HG03439 (cell line): ENCODE data around the gene TMEM225B.
"Not testable (repeated sequence)": the region's sequence is repeated elsewhere in the genome, so short reads cannot be mapped to it uniquely, and the experiment has no call there.

Source experiments
- ATAC-seq: cut with Tn5 transposase; IDR thresholded peaks from one replicate; pipeline ENCODE4 v1.9.1; 2021; ENCODE audit warnings: mild to moderate bottlenecking, moderate library complexity; ENCODE audit not compliant: unreplicated experiment

Gene TMEM225B

DNA sequence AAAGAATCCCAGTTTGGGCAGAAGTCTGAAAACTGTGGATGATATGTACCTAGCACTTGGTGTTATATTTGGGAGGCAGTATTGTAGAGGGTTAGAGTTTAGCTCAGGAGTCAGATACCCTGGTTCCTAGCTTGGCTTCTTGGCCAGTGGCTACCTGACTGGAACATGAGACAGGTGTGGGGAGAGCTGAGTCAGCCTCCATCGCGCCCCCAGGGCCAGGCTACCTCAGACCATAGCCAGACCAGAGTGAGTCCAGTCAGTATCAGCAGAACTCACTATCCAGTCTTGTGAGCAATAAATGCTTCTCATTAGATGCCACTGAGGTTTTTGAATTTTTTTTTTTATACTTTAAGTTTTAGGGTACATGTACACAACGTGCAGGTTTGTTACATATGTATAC is 55.7 kb downstream of the TMEM225B start:
- ATAC-seq, result no peak

DNA sequence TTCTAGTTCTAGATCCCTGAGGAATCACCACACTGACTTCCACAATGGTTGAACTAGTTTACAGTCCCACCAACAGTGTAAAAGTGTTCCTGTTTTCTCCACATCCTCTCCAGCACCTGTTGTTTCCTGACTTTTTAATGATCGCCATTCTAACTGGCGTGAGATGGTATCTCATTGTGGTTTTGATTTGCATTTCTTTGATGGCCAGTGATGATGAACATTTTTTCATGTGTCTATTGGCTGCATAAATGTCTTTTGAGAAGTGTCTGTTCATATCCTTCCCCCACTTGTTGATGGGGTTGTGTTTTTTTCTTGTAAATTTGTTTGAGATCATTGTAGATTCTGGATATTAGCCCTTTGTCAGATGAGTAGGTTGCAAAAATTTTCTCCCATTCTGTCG is 56.6 kb downstream of the TMEM225B start:
- not testable (repeated sequence) for ATAC-seq

DNA sequence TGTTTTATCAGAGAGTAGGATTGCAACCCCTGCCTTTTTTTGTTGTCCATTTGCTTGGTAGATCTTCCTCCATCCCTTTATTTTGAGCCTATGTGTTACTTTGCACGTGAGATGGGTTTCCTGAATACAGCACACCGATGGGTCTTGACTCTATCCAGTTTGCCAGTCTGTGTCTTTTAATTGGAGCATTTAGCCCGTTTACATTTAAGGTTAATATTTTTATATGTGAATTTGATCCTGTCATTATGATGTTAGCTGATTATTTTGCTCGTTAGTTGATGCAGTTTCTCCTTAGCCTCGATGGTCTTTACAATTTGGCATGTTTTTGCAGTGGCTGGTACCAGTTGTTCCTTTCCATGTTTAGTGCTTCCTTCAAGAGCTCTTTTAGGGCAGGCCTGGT is 59.8 kb downstream of the TMEM225B start:
- ATAC-seq, result not testable (repeated sequence)
